GM12873 (cell line): ENCODE results near the gene MYBL2.

ENCODE experiments used
- CTCF ChIP-seq: IDR thresholded peaks from 2 replicates; pipeline ENCODE4 v1.5.1; 2012; ENCODE audit warnings: low read depth, mild to moderate bottlenecking, moderate library complexity, low read length, control low read depth; ENCODE audit not compliant: insufficient read depth; ENCODE audit errors: missing control alignments

The MYBL2 gene

GRCh38 chr20:43717616-43717995, 50.7 kb downstream of the MYBL2 start:
- no peak for TF ChIP-seq CTCF

- TF ChIP-seq CTCF = no peak
Observed at GRCh38 chr20:43720007-43720406, 53.1 kb downstream of the MYBL2 start.

GRCh38 chr20:43721097-43721428, 54.1 kb downstream of the MYBL2 start:
- TF ChIP-seq CTCF = no peak

- TF ChIP-seq CTCF = no peak
Observed at GRCh38 chr20:43721429-43722152, 54.7 kb downstream of the MYBL2 start.

GRCh38 chr20:43722153-43722505, 55.2 kb downstream of the MYBL2 start:
- no peak for TF ChIP-seq CTCF

GRCh38 chr20:43723186-43723585, 56.3 kb downstream of the MYBL2 start:
- TF ChIP-seq CTCF = no peak

- TF ChIP-seq CTCF = no peak
Observed at GRCh38 chr20:43723735-43724134, 56.8 kb downstream of the MYBL2 start.
